Activated CD4-positive, alpha-beta T cell treated with anti-CD3 and anti-CD28 coated beads for 48 hours (primary cell): Measurements from ENCODE around the gene PACS2.
"Not testable (repeated sequence)": the region's sequence is repeated elsewhere in the genome, so short reads cannot be mapped to it uniquely, and the experiment has no call there.

Experiments
- DNase-seq: peaks from one replicate; pipeline ENCODE4 v3.0.0-alpha.2; 2020

The PACS2 gene

DNA sequence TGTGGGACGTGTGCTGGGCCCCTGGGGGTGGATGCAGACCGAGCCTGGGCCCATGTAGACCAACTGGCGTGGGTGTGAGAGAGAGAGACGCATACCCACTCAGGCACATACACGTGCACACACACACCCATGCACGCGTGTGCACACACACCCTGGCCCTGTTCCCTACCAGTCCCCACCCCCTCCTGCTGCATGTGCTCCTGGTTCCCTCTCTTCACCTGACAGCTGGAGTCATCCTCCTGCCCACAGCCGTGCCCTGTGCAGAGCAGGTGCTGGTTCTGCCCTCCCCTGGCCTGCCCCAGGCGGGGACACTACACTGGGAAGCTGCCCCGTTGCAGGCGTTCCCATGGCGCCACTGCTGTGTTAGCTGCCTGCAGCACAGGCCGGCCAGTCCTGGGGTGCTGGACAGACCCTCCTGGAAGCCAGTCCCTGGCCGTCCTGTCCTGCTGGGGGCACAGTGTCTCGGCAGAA, 18.5 kb downstream of the PACS2 start:
- DNase-seq, result no peak

DNA sequence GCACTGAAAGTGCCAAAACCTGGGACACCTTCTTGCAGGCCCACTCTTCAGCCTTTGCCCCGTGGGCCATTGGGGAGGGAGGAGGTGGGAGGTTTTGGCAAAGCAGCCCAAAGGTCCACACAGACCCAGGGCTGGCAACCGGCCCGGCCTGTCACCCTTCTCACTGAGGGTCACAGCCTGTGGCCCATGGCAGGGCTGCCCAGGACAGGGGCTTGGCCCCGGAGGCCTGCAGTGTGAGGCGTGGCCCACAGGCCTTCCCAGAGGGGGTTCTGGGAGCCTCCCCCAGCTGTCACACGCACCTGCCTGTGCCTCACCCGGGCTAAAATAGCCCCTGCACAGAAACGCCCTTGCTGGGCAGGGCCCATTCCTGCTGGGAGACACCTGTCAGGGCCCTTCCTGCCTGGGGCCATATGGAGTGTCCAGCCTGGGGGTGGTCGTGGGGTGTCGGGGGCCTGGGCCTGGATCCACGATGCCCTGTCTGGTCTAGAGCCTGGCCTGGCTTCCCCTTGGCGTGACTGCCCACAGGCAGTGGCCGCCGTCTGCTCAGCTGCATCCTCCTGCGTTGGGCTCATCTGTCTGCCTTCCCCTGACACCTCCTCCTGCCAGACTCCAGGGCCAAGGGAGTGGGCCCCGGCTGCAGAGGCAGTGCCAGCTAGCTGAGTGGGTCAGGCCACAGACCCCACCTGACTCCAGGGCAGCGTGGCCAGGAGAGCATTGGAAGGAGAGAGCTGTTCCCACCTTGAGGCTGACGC, 19.2 kb downstream of the PACS2 start:
- DNase-seq, result no peak

- no peak for DNase-seq
Observed at GRCh38 chr14:105334383-105335230, 20.1 kb downstream of the PACS2 start.

GRCh38 chr14:105335231-105335542, 20.6 kb downstream of the PACS2 start:
- not testable (repeated sequence) for DNase-seq

DNA sequence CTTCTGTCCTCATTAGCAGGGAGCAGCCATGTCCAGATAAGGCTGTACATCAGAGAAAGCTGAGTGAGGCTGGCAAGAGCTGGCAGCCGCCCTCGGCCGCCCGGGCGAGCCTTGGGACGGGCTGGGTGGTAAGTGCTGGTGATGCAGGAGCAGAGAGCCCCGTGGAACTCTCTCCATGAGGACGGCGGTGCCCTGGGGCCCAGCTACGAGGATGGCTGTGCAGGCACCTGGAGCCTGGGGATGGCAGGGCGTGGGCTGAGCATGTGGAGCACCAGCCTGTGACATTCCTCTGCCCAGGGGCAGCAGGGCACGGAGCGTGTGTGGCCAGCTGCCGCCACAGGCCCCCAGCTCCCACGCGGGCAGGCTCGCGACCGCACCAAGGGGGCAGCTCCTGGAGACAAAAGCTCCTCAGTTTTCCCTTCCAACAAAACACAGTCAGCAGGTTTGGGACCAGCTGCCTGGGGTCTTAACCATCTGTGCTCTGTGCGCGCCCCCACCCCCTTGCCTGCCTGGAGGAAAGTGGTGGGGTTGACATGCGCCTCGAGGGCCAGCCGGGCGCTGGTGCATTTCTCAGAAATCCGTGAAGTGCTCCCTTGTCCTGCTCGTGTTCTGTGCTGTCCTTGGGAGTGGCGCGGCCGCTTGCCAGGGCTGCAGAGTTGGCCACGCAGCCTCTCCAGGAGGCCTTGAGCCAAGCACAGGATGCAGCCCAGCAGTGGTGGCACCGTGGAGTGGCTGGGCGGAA, 21.4 kb downstream of the PACS2 start:
- DNase-seq, result no peak

GRCh38 chr14:105336477-105337287, 22.1 kb downstream of the PACS2 start:
- DNase-seq, result no peak

- no peak for DNase-seq
Observed at GRCh38 chr14:105337433-105337832, 22.9 kb downstream of the PACS2 start.

- no peak for DNase-seq
Observed at GRCh38 chr14:105337966-105338741, 23.6 kb downstream of the PACS2 start.

- DNase-seq, result no peak
Observed at GRCh38 chr14:105340821-105341733, 26.5 kb downstream of the PACS2 start.

GRCh38 chr14:105343194-105343593, 28.6 kb downstream of the PACS2 start:
- DNase-seq, result no peak

DNA sequence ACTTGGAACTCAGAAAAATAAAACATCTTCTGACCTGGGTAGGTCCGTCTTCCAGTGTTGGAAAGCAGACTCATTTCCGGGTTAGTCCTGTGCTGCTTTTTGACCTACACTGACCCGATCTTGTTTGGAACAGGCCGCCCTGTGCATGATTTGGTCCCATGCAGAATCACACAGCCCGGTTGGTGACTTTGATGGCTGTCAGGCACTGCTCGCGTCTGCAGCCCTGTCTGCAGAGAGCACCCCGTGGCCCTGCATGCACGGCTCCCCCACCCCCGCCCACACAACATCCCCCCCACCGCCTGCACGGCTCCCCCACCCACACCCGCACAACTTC, 31.6 kb downstream of the PACS2 start:
- DNase-seq, result no peak

- DNase-seq, result no peak
Observed at GRCh38 chr14:105346876-105347586, 32.5 kb downstream of the PACS2 start.

- no peak for DNase-seq
Observed at GRCh38 chr14:105347587-105347968, 33.0 kb downstream of the PACS2 start.

DNA sequence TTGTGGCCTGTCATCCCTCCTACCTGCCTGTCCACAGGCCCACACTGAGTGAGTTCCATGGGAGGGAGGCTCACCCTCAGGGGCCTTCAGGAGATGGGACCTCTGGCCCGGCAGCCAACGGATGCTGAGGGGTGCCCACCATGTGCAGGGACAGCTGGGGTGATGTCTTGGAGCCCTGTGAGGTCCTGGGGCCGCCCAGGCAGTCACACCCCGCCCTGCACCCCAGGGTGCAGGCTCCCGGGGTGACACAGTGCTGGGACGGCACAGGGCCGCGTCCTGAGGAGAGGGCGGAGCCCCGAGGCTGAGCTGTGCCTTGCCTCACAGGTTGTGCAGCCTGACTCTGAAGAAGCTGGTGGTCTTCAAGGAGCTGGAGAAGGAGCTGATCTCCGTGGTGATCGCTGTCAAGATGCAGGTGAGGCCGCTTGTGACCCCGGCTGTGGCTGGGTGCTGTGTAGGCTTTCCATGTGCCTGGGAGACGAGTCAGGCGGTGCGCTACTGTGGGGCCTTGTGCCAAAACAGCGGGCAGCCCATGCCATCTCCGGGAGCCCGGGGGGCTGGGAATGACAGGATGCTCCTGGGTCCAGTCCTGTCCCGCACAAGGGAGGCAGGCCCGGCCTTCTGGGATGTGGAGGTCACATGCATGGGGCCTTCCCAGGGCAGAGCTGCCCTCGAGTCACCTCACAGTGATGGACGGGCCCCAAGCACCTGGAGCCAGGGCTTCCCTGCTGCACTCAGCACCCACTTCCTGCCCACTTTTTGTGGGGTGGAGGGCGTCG, 33.8 kb downstream of the PACS2 start:
- no peak for DNase-seq

- DNase-seq, result no peak
Observed at GRCh38 chr14:105348945-105349699, 34.6 kb downstream of the PACS2 start.

DNA sequence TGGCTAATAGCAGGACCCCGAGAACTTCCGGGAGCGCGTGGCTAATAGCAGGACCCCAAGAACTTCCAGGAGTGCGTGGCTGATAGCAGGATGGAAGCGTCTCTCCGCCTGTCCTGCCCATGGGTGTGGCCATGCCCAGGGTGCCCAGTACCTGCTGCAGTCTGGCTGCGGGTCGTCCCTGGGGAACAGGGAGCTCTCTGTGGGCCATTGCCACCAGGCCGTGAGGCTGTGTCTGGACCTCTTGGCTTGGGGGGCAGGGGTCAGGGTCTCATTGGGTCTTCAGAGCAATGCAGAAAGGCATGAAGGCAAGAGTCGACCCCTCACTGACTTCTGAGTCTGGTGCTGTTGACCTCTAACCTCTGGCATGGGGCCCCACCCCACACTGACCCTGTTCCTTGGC, 35.4 kb downstream of the PACS2 start:
- no peak for DNase-seq

DNA sequence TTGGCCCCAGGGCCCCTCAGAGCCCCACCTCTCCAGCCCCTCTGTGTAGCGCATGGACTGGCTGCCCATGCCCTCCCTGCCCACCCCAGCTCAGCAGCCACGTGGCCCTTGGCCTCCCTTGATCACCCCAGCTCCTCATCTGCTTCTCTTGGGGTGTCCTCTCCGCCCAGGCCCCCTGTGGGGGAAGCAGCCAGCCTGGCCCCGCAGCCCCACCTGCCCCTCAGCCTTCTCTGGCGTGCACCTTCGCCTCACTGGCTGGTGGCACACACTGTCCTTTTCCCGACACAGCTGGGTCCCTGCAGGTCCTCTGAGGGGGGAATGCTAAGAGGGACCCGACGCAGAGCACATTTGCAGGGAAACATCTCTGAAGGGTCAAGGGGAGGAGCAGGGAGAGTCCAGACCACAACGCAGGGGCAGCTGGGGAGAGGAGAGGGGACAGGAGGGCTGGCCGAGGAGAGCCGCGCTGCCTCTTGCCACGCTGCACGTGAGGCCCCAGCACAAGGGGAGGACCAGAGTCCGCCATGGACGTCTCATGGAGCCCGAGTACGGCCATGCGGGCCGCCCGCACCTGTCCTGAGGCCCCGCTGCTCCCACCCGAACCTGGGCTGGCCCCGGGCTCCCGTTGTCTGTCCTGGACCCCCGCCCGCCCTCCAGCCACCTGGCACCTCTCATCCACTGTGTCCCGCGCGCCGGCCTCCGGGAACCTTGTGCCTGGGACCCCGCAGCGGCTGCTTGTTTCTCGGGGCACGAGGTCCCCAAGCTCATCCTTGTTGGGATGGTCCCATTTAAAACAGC, 36.1 kb downstream of the PACS2 start:
- DNase-seq, result no peak

DNA sequence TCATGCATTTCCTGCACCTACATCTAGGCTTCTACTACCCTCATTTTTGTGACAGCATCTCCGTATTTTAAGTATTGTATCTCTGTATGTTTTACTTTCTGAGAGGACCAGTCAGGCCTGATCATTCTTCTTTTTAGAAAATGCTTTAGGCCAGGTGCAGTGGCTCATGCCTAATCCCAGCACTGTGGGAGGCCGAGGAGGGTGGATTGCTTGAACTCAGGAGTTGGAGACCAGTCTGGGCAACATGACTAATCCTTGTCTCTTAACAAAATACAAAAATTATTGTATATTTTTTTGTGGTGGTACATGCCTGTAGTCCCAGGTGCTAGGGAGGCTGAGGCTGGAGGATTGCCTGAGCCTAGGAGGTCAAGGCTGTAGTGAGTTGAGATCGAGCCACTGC, 36.9 kb downstream of the PACS2 start:
- DNase-seq, result no peak
